ENCODE measurements around the gene FRY. TPM values are rescaled to one million over a fixed set of nuclear protein-coding genes. Genes with fewer than 3 reads are reported as not detected.

Gene FRY
- total and polyA plus RNA-seq, 4 donors = 6.2 to 31.2 (median 12.7) TPM

GRCh38 chr13:32142956-32143375, 111.4 kb downstream of the FRY start:
- DNase-seq (ENCODE audit: low spot score) = no peak
- no peaks in the 10 kb centered on the region for H3K27me3 ChIP-seq (ENCODE audit: control insufficient read depth in 4 of 4, insufficient read depth in 4 of 4, low read length in 3 of 4)
- no peak overlapping the region for H3K9ac ChIP-seq (ENCODE audit: low read depth in 1 of 2, low read length in 2 of 2)
- H3K27ac ChIP-seq (ENCODE audit: low read depth in 1 of 2, low read length in 2 of 2) = no peak overlapping the region
- peaks cover 0 to 5% (median 0%) of the 10 kb centered on the region in 4 donors for H3K36me3 ChIP-seq (ENCODE audit: control insufficient read depth in 4 of 4, insufficient read depth in 3 of 4, low read depth in 1 of 4, low read length in 3 of 4)
- TF ChIP-seq REST (IDR thresholded peaks at IDR 0.05) = no peak
- TF ChIP-seq HNF4A (conservative IDR thresholded peaks at IDR 0.05) = peak; percentile 59 to 65
- peak; percentile 86 for TF ChIP-seq NR2F2 (IDR thresholded peaks at IDR 0.05)
- no peak overlapping the region for H3K4me3 ChIP-seq (ENCODE audit: low read depth in 1 of 3, low read length in 3 of 3)
- no peaks in the 10 kb centered on the region for H3K9me3 ChIP-seq (ENCODE audit: control insufficient read depth in 4 of 4, low read length in 3 of 4)
- H3K4me1 ChIP-seq (ENCODE audit: control insufficient read depth in 4 of 4, insufficient read depth in 4 of 4, low read length in 3 of 4) = peaks cover 0 to 3% (median under 1%) of the 10 kb centered on the region in 4 donors

GRCh38 chr13:32147193-32147592, 115.6 kb downstream of the FRY start:
- Histone ChIP-seq H3K4me3 (ENCODE audit: low read depth in 1 of 3, low read length in 3 of 3) (no peak overlapping the region), H3K9me3 (ENCODE audit: control insufficient read depth in 4 of 4, low read length in 3 of 4) (no peaks in the 10 kb centered on the region), H3K9ac (ENCODE audit: low read depth in 1 of 2, low read length in 2 of 2) (no peak overlapping the region), H3K27me3 (ENCODE audit: control insufficient read depth in 4 of 4, insufficient read depth in 4 of 4, low read length in 3 of 4) (no peaks in the 10 kb centered on the region), H3K36me3 (ENCODE audit: control insufficient read depth in 4 of 4, insufficient read depth in 3 of 4, low read depth in 1 of 4, low read length in 3 of 4) (peaks cover 0 to 7% (median 2%) of the 10 kb centered on the region in 4 donors), H3K4me1 (ENCODE audit: control insufficient read depth in 4 of 4, insufficient read depth in 4 of 4, low read length in 3 of 4) (no peaks in the 10 kb centered on the region), H3K27ac (ENCODE audit: low read depth in 1 of 2, low read length in 2 of 2) (no peak overlapping the region)
- 91% methylated on average over 2 of the region's 2 CpGs for whole genome bisulfite sequencing
- DNase-seq (ENCODE audit: low spot score) = no peak
- TF ChIP-seq FOXA2 (IDR thresholded peaks at IDR 0.05) (no peak), SP1 (IDR thresholded peaks at IDR 0.05) (no peak), NR2F2 (IDR thresholded peaks at IDR 0.05) (no peak), YY1 (IDR thresholded peaks at IDR 0.05) (no peak), HNF4G (IDR thresholded peaks at IDR 0.05) (no peak), HNF4A (conservative IDR thresholded peaks at IDR 0.05) (no peak), MAX (IDR thresholded peaks at IDR 0.05) (no peak), JUND (IDR thresholded peaks at IDR 0.05) (no peak), ZBTB33 (IDR thresholded peaks at IDR 0.05) (no peak), TAF1 (conservative IDR thresholded peaks at IDR 0.05) (no peak), RXRA (IDR thresholded peaks at IDR 0.05) (no peak), RAD21 (IDR thresholded peaks at IDR 0.05) (no peak)

GRCh38 chr13:32147976-32148375, 116.4 kb downstream of the FRY start:
- Histone ChIP-seq H3K4me3 (ENCODE audit: low read depth in 1 of 3, low read length in 3 of 3) (no peak overlapping the region), H3K9ac (ENCODE audit: low read depth in 1 of 2, low read length in 2 of 2) (no peak overlapping the region), H3K9me3 (ENCODE audit: control insufficient read depth in 4 of 4, low read length in 3 of 4) (no peaks in the 10 kb centered on the region), H3K27ac (ENCODE audit: low read depth in 1 of 2, low read length in 2 of 2) (no peak overlapping the region), H3K36me3 (ENCODE audit: control insufficient read depth in 4 of 4, insufficient read depth in 3 of 4, low read depth in 1 of 4, low read length in 3 of 4) (peaks cover 0 to 7% (median 2%) of the 10 kb centered on the region in 4 donors), H3K4me1 (ENCODE audit: control insufficient read depth in 4 of 4, insufficient read depth in 4 of 4, low read length in 3 of 4) (no peaks in the 10 kb centered on the region), H3K27me3 (ENCODE audit: control insufficient read depth in 4 of 4, insufficient read depth in 4 of 4, low read length in 3 of 4) (no peaks in the 10 kb centered on the region)
- TF ChIP-seq HNF4A (conservative IDR thresholded peaks at IDR 0.05) (no peak), TAF1 (conservative IDR thresholded peaks at IDR 0.05) (no peak), EGR1 (IDR thresholded peaks at IDR 0.05; ENCODE audit: low read depth in 2 of 2) (no peak), GABPA (IDR thresholded peaks at IDR 0.05 in 1 of 2, conservative IDR thresholded peaks at IDR 0.05 in 1 of 2) (no peak), RAD21 (IDR thresholded peaks at IDR 0.05) (no peak)
- WGBS = 82% methylated on average over 4 of the region's 4 CpGs
- DNase-seq (ENCODE audit: low spot score) = no peak
